ENCODE results near the gene COL4A4.

GRCh38 chr2:226959418-226959817 lies 204.6 kb downstream of the COL4A4 start:
- TF ChIP-seq, protein P1, sequence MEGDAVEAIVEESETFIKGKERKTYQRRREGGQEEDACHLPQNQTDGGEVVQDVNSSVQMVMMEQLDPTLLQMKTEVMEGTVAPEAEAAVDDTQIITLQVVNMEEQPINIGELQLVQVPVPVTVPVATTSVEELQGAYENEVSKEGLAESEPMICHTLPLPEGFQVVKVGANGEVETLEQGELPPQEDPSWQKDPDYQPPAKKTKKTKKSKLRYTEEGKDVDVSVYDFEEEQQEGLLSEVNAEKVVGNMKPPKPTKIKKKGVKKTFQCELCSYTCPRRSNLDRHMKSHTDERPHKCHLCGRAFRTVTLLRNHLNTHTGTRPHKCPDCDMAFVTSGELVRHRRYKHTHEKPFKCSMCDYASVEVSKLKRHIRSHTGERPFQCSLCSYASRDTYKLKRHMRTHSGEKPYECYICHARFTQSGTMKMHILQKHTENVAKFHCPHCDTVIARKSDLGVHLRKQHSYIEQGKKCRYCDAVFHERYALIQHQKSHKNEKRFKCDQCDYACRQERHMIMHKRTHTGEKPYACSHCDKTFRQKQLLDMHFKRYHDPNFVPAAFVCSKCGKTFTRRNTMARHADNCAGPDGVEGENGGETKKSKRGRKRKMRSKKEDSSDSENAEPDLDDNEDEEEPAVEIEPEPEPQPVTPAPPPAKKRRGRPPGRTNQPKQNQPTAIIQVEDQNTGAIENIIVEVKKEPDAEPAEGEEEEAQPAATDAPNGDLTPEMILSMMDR (IDR thresholded peaks at IDR 0.05) = no peak
- TF ChIP-seq EZH2 (IDR thresholded peaks at IDR 0.05; ENCODE audit: borderline replicate concordance, insufficient read depth, low read depth, low read length, poor library complexity, severe bottlenecking) = no peak

Data from B cell (primary cell).